Inflammatory macrophage (primary cell): ENCODE measurements around the gene ACSM3.
"Not testable (repeated sequence)": the region's sequence is repeated elsewhere in the genome, so short reads cannot be mapped to it uniquely, and the experiment has no call there.

Source experiments
- DNase-seq, 2 donors: peaks; one replicate each; pipeline ENCODE4 v3.0.0-alpha.2; 2020 to 2022
- total RNA-seq, 18 experiments: gene quantifications; one replicate each; lab custom pipeline; 2026; ENCODE audit warnings: mixed read lengths in 6 of 18, inconsistent platforms in 2 of 18; lab: John Stamatoyannopoulos, UW

The ACSM3 gene
- total RNA-seq = 0.27 to 65.1 (median 2.8) reads per million in 18 experiments

DNA sequence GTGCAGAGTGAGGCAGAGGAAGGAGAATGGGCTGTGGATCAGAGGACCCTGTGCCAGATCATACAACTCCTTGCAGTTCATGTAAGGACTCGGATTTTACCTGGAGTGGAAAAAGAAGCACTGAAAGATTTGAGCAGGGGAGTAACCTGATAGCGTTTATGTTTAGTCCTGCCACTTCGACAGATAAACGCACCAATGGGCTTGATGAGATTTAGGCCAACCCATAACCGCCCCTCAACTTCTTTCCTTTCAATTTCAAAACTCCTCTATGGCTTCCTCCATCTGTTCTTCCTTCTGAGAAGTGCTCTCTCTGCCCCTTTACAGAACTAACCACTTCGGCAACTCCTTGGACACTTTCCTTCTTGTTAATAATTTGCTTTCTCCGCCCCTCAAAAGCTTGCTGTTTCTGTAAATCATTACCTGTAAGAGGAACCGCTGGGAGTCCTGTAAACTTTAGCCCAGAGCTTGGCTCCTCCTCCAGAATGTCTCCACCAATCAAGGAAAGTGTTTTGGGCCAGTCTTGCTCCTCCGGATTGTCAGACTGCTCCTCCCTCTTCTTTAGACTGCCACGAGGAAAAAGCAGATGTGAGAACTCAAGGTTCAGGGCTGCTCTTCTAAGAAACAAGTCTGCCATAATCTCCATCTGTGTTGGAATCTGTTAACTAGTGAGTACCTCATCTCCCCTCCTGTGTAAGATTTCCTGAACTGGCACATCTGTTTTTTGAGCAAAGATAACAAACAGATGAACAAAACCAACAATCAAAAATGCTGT, at the start of gene ACSM3:
Gene ACSM3, plus strand, starts transcription at position 554 of the 772 bp plus-strand sequence. CDS start 6,021 bp downstream, outside the sequence.
- DNase-seq = peak; percentile 86 to 90

DNA sequence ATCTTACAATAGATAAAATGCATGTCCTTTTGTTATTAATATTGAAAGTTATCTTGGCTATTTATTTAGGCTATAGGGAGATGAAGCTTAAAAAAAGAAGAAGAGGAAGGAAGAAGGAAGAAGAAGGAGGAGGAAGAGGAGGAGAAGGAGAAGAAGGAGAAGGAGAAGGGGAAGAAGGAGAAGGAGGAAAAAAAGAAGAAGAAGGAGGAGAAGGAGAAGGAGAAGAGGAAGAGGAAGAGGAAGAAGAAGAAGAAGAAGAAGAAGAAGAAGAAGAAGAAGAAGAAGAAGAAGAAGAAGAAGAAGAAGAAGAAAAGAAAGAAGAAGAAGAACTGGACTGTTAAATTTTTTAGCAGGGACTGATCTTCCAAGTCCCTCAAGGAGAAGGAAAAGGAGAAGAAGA, 46.1 kb upstream of the ACSM3 start:
- not testable (repeated sequence) for DNase-seq

- no peak for DNase-seq
Measured at GRCh38 chr16:20720251-20720650, 43.6 kb upstream of the ACSM3 start.

DNA sequence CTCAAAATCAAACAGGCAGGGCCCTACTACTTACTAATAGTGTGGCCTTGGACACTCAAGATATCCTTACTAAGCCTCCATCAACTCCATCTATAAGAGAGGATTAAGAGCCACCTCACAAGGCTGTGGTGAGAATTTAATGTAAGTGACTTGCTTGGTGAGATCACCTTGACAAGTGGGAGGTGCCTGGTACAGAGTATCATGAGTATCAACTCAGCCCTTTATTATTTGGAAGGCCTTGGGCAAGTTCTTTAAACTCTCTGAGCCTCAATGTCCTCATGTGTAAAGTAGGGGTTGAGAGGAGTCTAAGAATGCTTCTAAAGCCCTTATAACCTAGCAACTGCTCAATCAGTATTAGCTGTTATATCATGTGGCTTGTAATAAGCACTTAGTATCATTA, 37.2 kb upstream of the ACSM3 start:
- DNase-seq = no peak

DNA sequence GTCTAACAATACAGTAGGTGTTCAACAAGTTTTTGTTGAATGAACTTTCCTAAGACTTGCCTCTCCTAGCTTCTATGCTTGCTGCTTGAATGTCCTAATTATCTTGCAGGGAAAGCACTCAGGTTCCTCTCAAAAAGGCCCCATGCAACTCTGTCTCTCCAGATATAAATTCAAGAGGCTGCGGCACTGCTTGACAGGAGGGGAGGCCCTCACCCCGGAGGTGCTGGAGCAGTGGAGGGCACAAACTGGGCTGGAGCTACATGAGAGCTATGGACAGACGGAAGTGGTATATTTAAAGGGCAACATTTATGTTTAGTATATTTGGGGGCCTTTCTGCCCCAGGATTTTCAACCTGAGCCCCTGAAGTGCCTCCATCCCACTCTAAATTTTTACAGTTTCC, 36.6 kb upstream of the ACSM3 start:
- DNase-seq = no peak

- DNase-seq = no peak
Measured at GRCh38 chr16:20729141-20729540, 34.7 kb upstream of the ACSM3 start.

DNA sequence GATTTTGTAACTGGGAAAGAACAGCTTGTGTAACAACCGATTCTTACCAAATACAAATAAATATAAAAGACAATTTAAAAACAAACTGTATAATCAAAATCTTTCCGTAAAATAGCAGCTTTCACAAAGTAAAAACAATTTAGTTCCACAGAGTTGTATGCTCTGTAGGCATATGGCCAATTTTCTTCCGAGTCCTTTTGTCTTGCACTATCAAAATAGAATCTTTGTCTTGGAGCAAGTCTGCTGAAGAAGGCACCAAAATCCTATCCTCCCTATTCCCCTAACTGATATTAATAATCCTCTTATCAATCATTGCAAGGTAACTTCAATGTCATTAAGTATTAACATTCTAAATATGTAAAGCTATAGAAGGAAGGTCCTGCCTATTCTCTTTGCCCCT, 29.8 kb upstream of the ACSM3 start:
- DNase-seq = no peak

- no peak for DNase-seq
Measured at GRCh38 chr16:20734782-20735181, 29.0 kb upstream of the ACSM3 start.

GRCh38 chr16:20735490-20735889, 28.3 kb upstream of the ACSM3 start:
- peak; percentile 24 to 39 for DNase-seq

DNA sequence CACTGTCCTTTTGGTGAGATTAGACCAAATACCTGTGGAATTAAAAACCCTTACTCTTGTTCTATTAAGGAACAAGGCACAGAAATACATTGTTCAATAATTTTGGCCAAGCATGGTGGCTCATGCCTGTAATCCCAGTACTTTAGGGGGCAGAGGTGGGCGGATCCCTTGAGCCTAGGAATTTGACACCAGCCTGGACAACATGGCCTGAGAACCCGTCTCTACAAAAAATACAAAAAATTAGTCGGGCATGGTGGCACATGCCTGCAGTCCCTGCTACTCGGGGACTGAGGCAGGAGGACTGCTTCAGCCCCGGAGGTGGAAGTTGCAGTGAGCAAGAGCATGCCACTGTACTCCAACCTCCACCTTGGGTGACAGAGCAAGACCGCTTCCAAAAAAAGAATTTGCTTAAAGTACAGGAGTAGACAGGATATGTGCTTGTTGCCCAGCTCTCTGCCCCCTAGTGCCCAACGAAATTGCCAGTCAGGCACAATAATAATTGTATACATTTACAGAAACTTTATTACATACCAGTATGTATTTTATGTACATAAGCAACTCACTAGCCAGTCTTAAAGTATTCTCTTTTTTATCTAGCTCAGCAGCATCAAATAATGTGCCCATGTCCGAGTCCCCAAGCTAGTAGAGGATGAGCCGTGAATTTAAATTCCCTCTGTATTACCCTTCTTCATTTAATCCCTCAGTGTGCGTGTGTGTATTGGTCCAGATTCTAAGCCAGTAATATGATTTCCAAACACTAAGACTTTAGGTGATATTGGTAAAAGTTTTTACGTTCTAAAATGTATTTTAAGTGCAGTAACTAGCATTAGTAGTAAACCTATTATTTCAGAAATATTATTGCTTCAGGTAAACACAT, 23.6 kb upstream of the ACSM3 start:
- no peak for DNase-seq

- peak; percentile 82 to 89 for DNase-seq
Measured at GRCh38 chr16:20740901-20741521, 22.8 kb upstream of the ACSM3 start.

- peak; percentile 97 for DNase-seq
Measured at GRCh38 chr16:20741554-20742285, 22.1 kb upstream of the ACSM3 start, which contains the start of gene THUMPD1. Gene THUMPD1 (minus strand): TSS chr16:20741818. CDS start chr16:20741739, 79 bp downstream.

DNA sequence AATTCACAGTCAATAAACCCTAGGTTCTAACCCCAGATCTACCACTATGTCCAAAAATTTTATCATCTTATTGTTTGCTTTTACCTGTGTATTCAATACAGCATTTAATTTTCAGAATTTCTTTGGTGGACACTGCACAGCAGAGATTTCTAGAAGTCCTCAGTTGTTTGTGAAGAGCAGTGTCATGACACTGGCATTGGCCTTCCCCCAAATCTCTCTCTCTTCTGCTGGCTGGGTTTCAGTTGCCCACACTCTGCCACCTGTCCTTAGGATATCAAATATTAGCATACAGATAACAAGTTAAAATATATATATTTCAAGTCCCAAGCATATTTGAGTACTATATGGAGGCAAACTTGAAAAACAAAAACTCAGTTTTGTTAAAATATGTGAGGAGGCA, 20.2 kb upstream of the ACSM3 start:
- DNase-seq = no peak

- peak; percentile 51 to 59 for DNase-seq
Measured at GRCh38 chr16:20744922-20745440, 18.8 kb upstream of the ACSM3 start.

DNA sequence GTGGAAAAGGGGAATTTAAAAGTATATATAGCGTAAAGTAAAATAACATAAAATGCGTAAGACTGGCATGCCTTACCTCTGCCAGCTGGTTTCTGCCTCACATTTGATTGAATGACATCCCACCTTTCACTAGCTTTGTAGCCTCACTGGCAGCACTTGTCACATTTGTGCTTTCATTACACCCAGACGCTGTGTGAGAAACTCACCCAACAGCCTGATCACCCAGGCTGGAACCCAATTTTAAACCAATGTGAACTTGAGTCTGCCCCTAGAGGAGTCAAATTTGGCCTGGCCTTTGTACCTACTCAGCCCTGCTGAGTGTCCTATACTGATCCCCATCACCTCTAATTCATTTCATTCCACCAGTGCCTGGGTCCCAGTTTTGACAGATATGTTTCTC, 17.4 kb upstream of the ACSM3 start:
- no peak for DNase-seq

- peak; percentile 84 to 85 for DNase-seq
Measured at GRCh38 chr16:20747030-20747816, 16.6 kb upstream of the ACSM3 start.

GRCh38 chr16:20749474-20749873, 14.3 kb upstream of the ACSM3 start:
- DNase-seq = no peak

GRCh38 chr16:20750558-20750957, 13.3 kb upstream of the ACSM3 start:
- no peak for DNase-seq

DNA sequence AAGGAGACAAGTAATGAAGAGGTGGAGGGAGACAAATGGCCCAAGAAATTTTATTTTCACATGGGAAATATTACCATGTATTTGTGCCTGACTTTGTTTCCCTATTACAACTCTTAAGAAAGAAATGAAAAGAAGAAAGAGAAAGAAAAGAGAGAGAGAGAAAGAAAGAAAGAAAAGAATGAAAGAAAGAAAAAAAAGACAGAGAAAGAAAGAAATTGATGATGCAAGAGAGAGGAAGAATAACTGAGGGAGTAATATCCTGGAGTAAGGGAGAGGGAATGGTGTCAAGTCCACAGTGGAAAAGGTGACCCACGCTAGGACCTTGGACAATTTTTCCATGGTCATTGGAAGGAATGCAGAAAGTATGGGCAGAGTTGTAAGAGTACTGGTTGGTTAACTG, 10.1 kb upstream of the ACSM3 start:
- DNase-seq = no peak

GRCh38 chr16:20755238-20755637, 8.6 kb upstream of the ACSM3 start:
- no peak for DNase-seq

DNA sequence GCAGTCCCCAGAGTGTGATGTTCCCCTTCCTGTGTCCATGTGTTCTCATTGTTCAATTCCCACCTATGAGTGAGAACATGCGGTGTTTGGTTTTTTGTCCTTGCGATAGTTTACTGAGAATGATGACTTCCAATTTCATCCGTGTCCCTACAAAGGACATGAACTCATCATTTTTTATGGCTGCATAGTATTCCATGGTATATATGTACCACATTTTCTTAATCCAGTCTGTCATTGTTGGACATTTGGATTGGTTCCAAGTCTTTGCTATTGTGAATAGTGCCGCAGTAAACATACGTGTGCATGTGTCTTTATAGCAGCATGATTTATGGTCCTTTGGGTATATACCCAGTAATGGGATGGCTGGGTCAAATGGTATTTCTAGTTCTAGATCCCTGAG, 8.0 kb upstream of the ACSM3 start:
- not testable (repeated sequence) for DNase-seq
